Testis (tissue), 3 donors: ENCODE measurements around the gene DGUOK. TPM values are rescaled to one million over a fixed set of nuclear protein-coding genes. Genes with fewer than 3 reads are reported as not detected.

ENCODE experiments used
- DNase-seq: peaks from one replicate; pipeline ENCODE4 v3.0.0-alpha.2; 2019
- H3K27ac ChIP-seq, 2 donors: fragments of 200-600 bp; sonication (generic); one replicate each; pipeline ENCODE4 v1.5.1; 2019
- H3K27me3 ChIP-seq: fragments of 200-600 bp; sonication (generic); one replicate; pipeline ENCODE4 v1.5.1; 2019
- H3K36me3 ChIP-seq: fragments of 200-600 bp; sonication (generic); one replicate; pipeline ENCODE4 v1.5.1; 2017; ENCODE audit warnings: low read depth; ENCODE audit errors: missing control alignments
- H3K4me1 ChIP-seq: fragments of 200-600 bp; sonication (generic); one replicate; pipeline ENCODE4 v1.5.1; 2019
- H3K4me3 ChIP-seq, 2 donors: fragments of 200-600 bp; sonication (generic); one replicate each; pipeline ENCODE4 v1.5.1; 2017 to 2019
- H3K9me3 ChIP-seq: fragments of 200-600 bp; sonication (generic); one replicate; pipeline ENCODE4 v1.5.1; 2017
- POLR2A ChIP-seq: fragments of 450-650 bp; IDR thresholded peaks from one replicate; pipeline ENCODE4 v1.6.1; 2017; ENCODE audit warnings: antibody characterized with exemption, mild to moderate bottlenecking, moderate library complexity
- WGBS, 2 donors: methylation state at CpG; one replicate each; pipeline ENCODE4 v1.1.5; 2018; 5-methylcytosine and 5-hydroxymethylcytosine counted together
- intact Hi-C: fragments of 100-400 bp; cut with DNase I; formaldehyde crosslinking; loops from one replicate; pipeline ENCODE4 v1.15.1; 2023; ENCODE audit warnings: low total_unique reads
- polyA plus RNA-seq: library from polyadenylated mRNA; stranded (reverse); fragments of 350-450 nt; fragmentation: Illumina TruSeq; extraction: RNeasy Lipid Tissue Mini Kit (QIAGEN cat#74804); gene quantifications from one replicate; pipeline ENCODE4 v1.2.3, GENCODE V29; 2014; ENCODE audit warnings: low read depth, low replicate concordance; ENCODE audit not compliant: insufficient read depth
- total RNA-seq, 2 donors: library from RNA; depleted of rRNA; stranded (reverse); fragments of >200 nt; gene quantifications; one replicate each; pipeline ENCODE4 v1.2.3, GENCODE V29; 2016
- TF ChIP-seq, protein P1 (sequence below), 3 experiments: fragments of 450-650 bp in 2 of 3; fragments of 200-600 bp in 1 of 3; sonication (generic) in 1 of 3; IDR thresholded peaks; one replicate each; pipeline ENCODE4 v1.5.1; 2016 to 2019; ENCODE audit warnings: antibody characterized with exemption in 3 of 3, mild to moderate bottlenecking in 2 of 3, moderate library complexity in 1 of 3

The DGUOK gene
- total and polyA plus RNA-seq, 3 donors from 2014 or later = 87.7 to 93.9 (median 91.0) TPM

- H3K9me3 ChIP-seq = no peaks in the 10 kb centered on the region
- H3K27me3 ChIP-seq = no peaks in the 10 kb centered on the region
- peaks cover 11% of the 10 kb centered on the region for H3K4me1 ChIP-seq
- TF ChIP-seq, protein P1, sequence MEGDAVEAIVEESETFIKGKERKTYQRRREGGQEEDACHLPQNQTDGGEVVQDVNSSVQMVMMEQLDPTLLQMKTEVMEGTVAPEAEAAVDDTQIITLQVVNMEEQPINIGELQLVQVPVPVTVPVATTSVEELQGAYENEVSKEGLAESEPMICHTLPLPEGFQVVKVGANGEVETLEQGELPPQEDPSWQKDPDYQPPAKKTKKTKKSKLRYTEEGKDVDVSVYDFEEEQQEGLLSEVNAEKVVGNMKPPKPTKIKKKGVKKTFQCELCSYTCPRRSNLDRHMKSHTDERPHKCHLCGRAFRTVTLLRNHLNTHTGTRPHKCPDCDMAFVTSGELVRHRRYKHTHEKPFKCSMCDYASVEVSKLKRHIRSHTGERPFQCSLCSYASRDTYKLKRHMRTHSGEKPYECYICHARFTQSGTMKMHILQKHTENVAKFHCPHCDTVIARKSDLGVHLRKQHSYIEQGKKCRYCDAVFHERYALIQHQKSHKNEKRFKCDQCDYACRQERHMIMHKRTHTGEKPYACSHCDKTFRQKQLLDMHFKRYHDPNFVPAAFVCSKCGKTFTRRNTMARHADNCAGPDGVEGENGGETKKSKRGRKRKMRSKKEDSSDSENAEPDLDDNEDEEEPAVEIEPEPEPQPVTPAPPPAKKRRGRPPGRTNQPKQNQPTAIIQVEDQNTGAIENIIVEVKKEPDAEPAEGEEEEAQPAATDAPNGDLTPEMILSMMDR (IDR thresholded peaks at IDR 0.05) = no peak
- no peak for TF ChIP-seq POLR2A
- intact Hi-C loops = no loop called here
- 74 to 88% methylated on average over 3 of the region's 3 CpGs for WGBS, 2 donors
- no peak for DNase-seq
- no peak overlapping the region for H3K27ac ChIP-seq
- no peaks in the 10 kb centered on the region for H3K36me3 ChIP-seq
- H3K4me3 ChIP-seq = no peak overlapping the region
Observed at GRCh38 chr2:73972846-73973245, 46.2 kb downstream of the DGUOK start.

GRCh38 chr2:73975731-73976130, 49.1 kb downstream of the DGUOK start:
- Histone ChIP-seq H3K36me3 (no peaks in the 10 kb centered on the region), H3K9me3 (no peaks in the 10 kb centered on the region), H3K27me3 (no peaks in the 10 kb centered on the region), H3K4me3 (no peak overlapping the region), H3K27ac (no peak overlapping the region), H3K4me1 (peaks cover 14% of the 10 kb centered on the region)
- intact Hi-C loops = no loop called here
- TF ChIP-seq, protein P1 (IDR thresholded peaks at IDR 0.05) = no peak
- no peak for TF ChIP-seq POLR2A
- 93 to 98% methylated on average over 3 of the region's 3 CpGs for WGBS, 2 donors
- no peak for DNase-seq

DNA sequence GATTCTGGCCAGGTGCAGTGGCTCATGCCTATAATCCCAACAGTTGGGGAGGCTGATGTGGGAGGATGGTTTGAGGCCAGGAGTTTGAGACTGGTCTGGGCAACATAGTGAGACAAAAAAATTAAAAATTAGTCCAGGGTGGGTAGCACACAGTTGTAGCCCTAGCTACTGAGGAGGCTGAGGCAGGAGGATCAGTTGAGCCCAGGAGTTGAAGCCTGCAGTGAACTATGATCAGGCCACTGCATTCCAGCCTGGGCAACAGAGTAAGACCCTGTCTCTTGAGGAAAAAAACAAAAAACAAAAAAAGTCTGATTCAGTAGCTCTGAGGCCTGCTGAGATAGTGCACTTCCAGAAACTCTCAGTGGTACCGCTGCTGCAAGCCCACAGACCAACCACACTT, 50.1 kb downstream of the DGUOK start:
- H3K36me3 ChIP-seq = no peaks in the 10 kb centered on the region
- H3K27ac ChIP-seq = no peak overlapping the region
- intact Hi-C loops = no loop called here
- no peak for DNase-seq
- no peak overlapping the region for H3K4me3 ChIP-seq
- WGBS, 2 donors = 96 to 100% methylated on average over 1 of the region's 1 CpG
- TF ChIP-seq, protein P1 (IDR thresholded peaks at IDR 0.05) = no peak
- no peak for TF ChIP-seq POLR2A
- H3K27me3 ChIP-seq = no peaks in the 10 kb centered on the region
- no peaks in the 10 kb centered on the region for H3K9me3 ChIP-seq
- H3K4me1 ChIP-seq = peaks cover 13% of the 10 kb centered on the region

DNA sequence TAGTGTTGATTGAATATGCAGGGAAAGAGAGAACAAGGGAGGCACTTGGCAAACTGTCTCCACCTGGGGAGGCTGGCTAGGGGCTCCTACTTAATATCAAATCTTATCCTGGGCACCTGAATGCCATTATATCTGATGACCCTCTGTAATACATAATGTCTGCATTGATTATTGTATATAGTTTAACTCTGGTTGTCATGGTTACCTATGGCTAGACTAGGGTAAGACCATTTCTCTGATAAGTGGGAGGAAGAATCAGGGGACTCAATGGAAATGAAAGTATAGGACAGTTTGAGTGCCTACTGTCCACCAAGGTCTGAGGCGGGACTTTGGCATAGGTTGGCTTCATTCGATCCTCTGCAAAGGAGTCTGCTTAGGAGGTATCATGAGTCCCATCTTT, 50.8 kb downstream of the DGUOK start:
- H3K4me3 ChIP-seq = no peak overlapping the region
- 91 to 100% methylated on average over 2 of the region's 2 CpGs for WGBS, 2 donors
- no peak for DNase-seq
- peaks cover 14% of the 10 kb centered on the region for H3K4me1 ChIP-seq
- no peaks in the 10 kb centered on the region for H3K36me3 ChIP-seq
- intact Hi-C loops = no loop called here
- H3K27ac ChIP-seq = no peak overlapping the region
- no peaks in the 10 kb centered on the region for H3K27me3 ChIP-seq
- TF ChIP-seq POLR2A = no peak
- TF ChIP-seq, protein P1 (IDR thresholded peaks at IDR 0.05) = no peak
- no peaks in the 10 kb centered on the region for H3K9me3 ChIP-seq

DNA sequence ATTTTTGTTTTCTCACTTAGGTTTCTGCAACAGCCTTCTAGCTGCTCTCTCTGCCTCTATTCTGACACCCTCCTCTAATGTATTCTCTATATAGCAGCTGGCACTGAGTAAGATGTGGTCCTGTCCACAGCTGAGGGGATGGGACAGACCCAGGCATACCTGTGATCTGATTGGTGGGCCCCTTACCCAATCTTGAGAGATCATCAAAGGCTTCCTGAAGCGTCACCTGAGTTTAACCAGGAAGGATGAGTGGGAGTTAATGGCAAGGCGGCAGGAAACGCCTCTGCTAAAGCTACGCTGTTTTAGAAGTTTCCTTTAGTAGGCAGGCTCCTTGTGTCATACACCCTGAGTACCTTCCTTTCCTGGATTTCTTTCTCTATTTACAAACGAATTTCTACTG, 52.3 kb downstream of the DGUOK start:
- H3K9me3 ChIP-seq = no peaks in the 10 kb centered on the region
- H3K4me1 ChIP-seq = peaks cover 19% of the 10 kb centered on the region
- no peak overlapping the region for H3K4me3 ChIP-seq
- TF ChIP-seq POLR2A = no peak
- TF ChIP-seq, protein P1 (IDR thresholded peaks at IDR 0.05) = no peak
- intact Hi-C loops = no loop called here
- WGBS, 2 donors = 58 to 68% methylated on average over 5 of the region's 5 CpGs
- H3K27me3 ChIP-seq = no peaks in the 10 kb centered on the region
- H3K36me3 ChIP-seq = no peaks in the 10 kb centered on the region
- H3K27ac ChIP-seq = no peak overlapping the region
- no peak for DNase-seq
